ENCODE data around the gene PIWIL1.

DNA sequence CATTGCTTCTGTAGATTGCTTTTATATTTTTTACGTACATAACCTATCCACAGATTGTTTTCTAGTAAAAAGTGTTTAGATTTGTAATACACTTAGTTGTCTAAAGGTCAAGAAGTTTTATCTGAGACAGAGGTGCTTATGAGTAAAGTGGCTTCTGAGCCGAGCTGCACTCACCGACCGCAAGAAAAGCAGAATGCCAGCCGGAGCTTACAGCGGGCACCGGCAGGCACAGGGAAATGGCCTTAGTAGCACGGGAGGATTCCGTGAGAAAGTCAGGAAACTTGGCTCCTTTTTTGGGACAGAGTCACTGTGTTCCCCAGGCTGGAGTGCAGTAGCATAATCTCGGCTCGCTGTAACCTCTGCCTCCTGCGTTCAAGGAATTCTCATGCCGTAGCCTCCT is 29.8 kb downstream of the PIWIL1 start:
- no peak for TF ChIP-seq CTCF (conservative IDR thresholded peaks at IDR 0.05; ENCODE audit: low read depth, low read length)
- no peak for TF ChIP-seq EZH2 (IDR thresholded peaks at IDR 0.05; ENCODE audit: low read length, unreplicated experiment)

All from PC-3 (cell line).